Measurements from ENCODE around the gene NR2C1. TPM values are rescaled to one million over a fixed set of nuclear protein-coding genes. Genes with fewer than 3 reads are reported as not detected.

NR2C1 gene
- total RNA-seq, 1 donor from 2014 or later = 37.0 TPM

GRCh38 chr12:95055057-95055456, 18.4 kb downstream of the NR2C1 start:
- no peak overlapping the region for H3K27ac ChIP-seq
- intact Hi-C loops (cut with DNase I) = no loop called here
- TF ChIP-seq CTCF (IDR thresholded peaks at IDR 0.05) = no peak
- no peak overlapping the region for H3K4me3 ChIP-seq
- peaks cover 70% of the 10 kb centered on the region for H3K36me3 ChIP-seq
- H3K9me3 ChIP-seq = no peaks in the 10 kb centered on the region
- no peaks in the 10 kb centered on the region for H3K27me3 ChIP-seq
- no peaks in the 10 kb centered on the region for H3K4me1 ChIP-seq
- ATAC-seq (no peak), DNase-seq (no peak)

GRCh38 chr12:95054206-95054605, 19.2 kb downstream of the NR2C1 start:
- ATAC-seq (no peak), DNase-seq (no peak)
- peaks cover 71% of the 10 kb centered on the region for H3K36me3 ChIP-seq
- H3K27ac ChIP-seq = no peak overlapping the region
- no peaks in the 10 kb centered on the region for H3K4me1 ChIP-seq
- no peak overlapping the region for H3K4me3 ChIP-seq
- no peak for TF ChIP-seq CTCF (IDR thresholded peaks at IDR 0.05)
- H3K9me3 ChIP-seq = no peaks in the 10 kb centered on the region
- no peaks in the 10 kb centered on the region for H3K27me3 ChIP-seq
- intact Hi-C loops (cut with DNase I) = no loop called here

- Histone ChIP-seq H3K27me3 (no peaks in the 10 kb centered on the region), H3K27ac (no peak overlapping the region), H3K4me1 (no peaks in the 10 kb centered on the region), H3K36me3 (peaks cover 72% of the 10 kb centered on the region), H3K9me3 (no peaks in the 10 kb centered on the region), H3K4me3 (no peak overlapping the region)
- intact Hi-C loops (cut with DNase I) = no loop called here
- DNase-seq = no peak
- ATAC-seq = no peak
- no peak for TF ChIP-seq CTCF (IDR thresholded peaks at IDR 0.05)
Observed at GRCh38 chr12:95051241-95051640, 22.2 kb downstream of the NR2C1 start.

- intact Hi-C loops (cut with DNase I) = no loop called here
- peaks cover 64% of the 10 kb centered on the region for H3K36me3 ChIP-seq
- H3K4me1 ChIP-seq = no peaks in the 10 kb centered on the region
- H3K4me3 ChIP-seq = no peak overlapping the region
- no peak for DNase-seq
- no peaks in the 10 kb centered on the region for H3K27me3 ChIP-seq
- H3K9me3 ChIP-seq = no peaks in the 10 kb centered on the region
- TF ChIP-seq CTCF (IDR thresholded peaks at IDR 0.05) = no peak
- ATAC-seq = no peak
- no peak overlapping the region for H3K27ac ChIP-seq
Observed at GRCh38 chr12:95037906-95038305, 35.5 kb downstream of the NR2C1 start.

- no peak for TF ChIP-seq CTCF (IDR thresholded peaks at IDR 0.05)
- Histone ChIP-seq H3K4me1 (no peaks in the 10 kb centered on the region), H3K36me3 (peaks cover 77% of the 10 kb centered on the region), H3K9me3 (no peaks in the 10 kb centered on the region), H3K4me3 (no peak overlapping the region), H3K27me3 (no peaks in the 10 kb centered on the region), H3K27ac (no peak overlapping the region)
- no peak for ATAC-seq
- no peak for DNase-seq
- intact Hi-C loops (cut with DNase I) = no loop called here
Observed at GRCh38 chr12:95034750-95035149, 38.7 kb downstream of the NR2C1 start.

DNA sequence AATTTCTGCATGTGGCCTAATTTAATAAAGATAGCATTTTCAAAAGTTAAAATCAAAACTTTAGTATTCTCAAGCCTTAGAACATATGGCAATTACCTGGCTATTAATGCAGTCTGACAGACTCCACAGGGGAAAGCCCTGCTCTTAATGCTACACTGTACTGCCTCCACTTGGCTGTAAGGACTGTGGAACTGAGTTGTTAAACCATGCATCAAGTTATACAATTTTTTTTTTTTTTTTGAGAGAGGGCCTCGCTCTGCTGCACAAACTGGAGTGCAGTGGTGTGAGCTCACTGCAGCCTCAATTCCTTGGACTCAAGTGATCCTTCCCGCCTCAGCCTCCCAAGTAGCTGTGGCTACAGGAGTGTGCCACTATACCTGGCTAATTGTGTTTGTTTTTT, 50.9 kb downstream of the NR2C1 start:
- Histone ChIP-seq H3K36me3 (peaks cover 45% of the 10 kb centered on the region), H3K27ac (no peak overlapping the region), H3K4me1 (no peaks in the 10 kb centered on the region), H3K27me3 (no peaks in the 10 kb centered on the region), H3K4me3 (no peak overlapping the region), H3K9me3 (no peaks in the 10 kb centered on the region)
- TF ChIP-seq CTCF (IDR thresholded peaks at IDR 0.05) = no peak
- no peak for ATAC-seq
- intact Hi-C loops (cut with DNase I) = no loop called here
- no peak for DNase-seq

All from upper lobe of right lung (tissue), 1 donor.